Measurements from ENCODE around the gene TENT4B.

DNA sequence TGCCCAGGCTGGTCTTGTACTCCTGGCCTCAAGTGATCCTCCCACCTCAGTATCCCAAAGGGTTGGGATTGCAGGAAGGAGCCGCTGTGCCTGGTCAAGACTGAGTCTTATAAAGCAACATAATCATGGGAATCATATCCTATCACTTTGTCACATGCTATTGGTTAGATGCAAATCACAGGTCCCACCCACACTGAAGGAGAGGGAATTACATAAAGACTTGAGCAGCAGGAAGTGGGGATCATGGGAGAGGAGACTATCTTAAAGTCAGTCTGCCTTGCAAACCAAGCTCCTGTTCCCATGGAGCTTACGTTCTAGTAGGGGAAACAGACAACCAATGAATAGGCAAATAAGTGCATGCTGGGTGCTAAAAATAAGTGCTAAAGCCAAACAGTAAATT, 28.3 kb upstream of the TENT4B start:
- TF ChIP-seq POLR2A (IDR thresholded peaks at IDR 0.05), result no peak
- TF ChIP-seq, protein P1, sequence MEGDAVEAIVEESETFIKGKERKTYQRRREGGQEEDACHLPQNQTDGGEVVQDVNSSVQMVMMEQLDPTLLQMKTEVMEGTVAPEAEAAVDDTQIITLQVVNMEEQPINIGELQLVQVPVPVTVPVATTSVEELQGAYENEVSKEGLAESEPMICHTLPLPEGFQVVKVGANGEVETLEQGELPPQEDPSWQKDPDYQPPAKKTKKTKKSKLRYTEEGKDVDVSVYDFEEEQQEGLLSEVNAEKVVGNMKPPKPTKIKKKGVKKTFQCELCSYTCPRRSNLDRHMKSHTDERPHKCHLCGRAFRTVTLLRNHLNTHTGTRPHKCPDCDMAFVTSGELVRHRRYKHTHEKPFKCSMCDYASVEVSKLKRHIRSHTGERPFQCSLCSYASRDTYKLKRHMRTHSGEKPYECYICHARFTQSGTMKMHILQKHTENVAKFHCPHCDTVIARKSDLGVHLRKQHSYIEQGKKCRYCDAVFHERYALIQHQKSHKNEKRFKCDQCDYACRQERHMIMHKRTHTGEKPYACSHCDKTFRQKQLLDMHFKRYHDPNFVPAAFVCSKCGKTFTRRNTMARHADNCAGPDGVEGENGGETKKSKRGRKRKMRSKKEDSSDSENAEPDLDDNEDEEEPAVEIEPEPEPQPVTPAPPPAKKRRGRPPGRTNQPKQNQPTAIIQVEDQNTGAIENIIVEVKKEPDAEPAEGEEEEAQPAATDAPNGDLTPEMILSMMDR (IDR thresholded peaks at IDR 0.05), result no peak
- no peak for TF ChIP-seq EP300 (IDR thresholded peaks at IDR 0.05)

All from upper lobe of left lung (tissue), 4 donors.